ENCODE results near the gene ADSS2.

The ADSS2 gene

GRCh38 chr1:244431166-244431565, 20.5 kb downstream of the ADSS2 start:
- peaks cover 17% of the 10 kb centered on the region for H3K36me3 ChIP-seq

GRCh38 chr1:244429818-244430217, 21.9 kb downstream of the ADSS2 start:
- Histone ChIP-seq H3K9me3 (ENCODE audit: severe bottlenecking) (no peaks in the 10 kb centered on the region), H3K27me3 (ENCODE audit: insufficient read depth, low read depth, severe bottlenecking) (no peaks in the 10 kb centered on the region), H3K36me3 (peaks cover 17% of the 10 kb centered on the region), H3K27ac (no peak overlapping the region), H3K4me3 (ENCODE audit: low read depth, low read length) (no peak overlapping the region)
- DNase-seq = no peak
- TF ChIP-seq CTCF (IDR thresholded peaks at IDR 0.05; ENCODE audit: low read depth, low read length) = no peak

More at GRCh38 chr1:244431166-244431565, 20.5 kb downstream of the ADSS2 start:
- H3K27ac ChIP-seq = no peak overlapping the region
- H3K9me3 ChIP-seq (ENCODE audit: severe bottlenecking) = no peaks in the 10 kb centered on the region
- H3K4me3 ChIP-seq (ENCODE audit: low read depth, low read length) = no peak overlapping the region
- no peaks in the 10 kb centered on the region for H3K27me3 ChIP-seq (ENCODE audit: insufficient read depth, low read depth, severe bottlenecking)
- no peak for TF ChIP-seq CTCF (IDR thresholded peaks at IDR 0.05; ENCODE audit: low read depth, low read length)
- DNase-seq = no peak

- no peak for DNase-seq
- H3K4me3 ChIP-seq (ENCODE audit: low read depth, low read length) = no peak overlapping the region
- TF ChIP-seq CTCF (IDR thresholded peaks at IDR 0.05; ENCODE audit: low read depth, low read length) = no peak
- no peaks in the 10 kb centered on the region for H3K27me3 ChIP-seq (ENCODE audit: insufficient read depth, low read depth, severe bottlenecking)
- no peaks in the 10 kb centered on the region for H3K9me3 ChIP-seq (ENCODE audit: severe bottlenecking)
- no peak overlapping the region for H3K27ac ChIP-seq
- H3K36me3 ChIP-seq = peaks cover 11% of the 10 kb centered on the region
Observed at GRCh38 chr1:244427647-244428046, 24.1 kb downstream of the ADSS2 start.

- H3K9me3 ChIP-seq (ENCODE audit: severe bottlenecking) = no peaks in the 10 kb centered on the region
- DNase-seq = no peak
- H3K36me3 ChIP-seq = peaks cover 20% of the 10 kb centered on the region
- TF ChIP-seq CTCF (IDR thresholded peaks at IDR 0.05; ENCODE audit: low read depth, low read length) = no peak
- H3K4me3 ChIP-seq (ENCODE audit: low read depth, low read length) = no peak overlapping the region
- no peak overlapping the region for H3K27ac ChIP-seq
- H3K27me3 ChIP-seq (ENCODE audit: insufficient read depth, low read depth, severe bottlenecking) = no peaks in the 10 kb centered on the region
Observed at GRCh38 chr1:244424649-244425334, 26.9 kb downstream of the ADSS2 start.

- Histone ChIP-seq H3K27me3 (ENCODE audit: insufficient read depth, low read depth, severe bottlenecking) (no peaks in the 10 kb centered on the region), H3K4me3 (ENCODE audit: low read depth, low read length) (no peak overlapping the region), H3K27ac (no peak overlapping the region), H3K36me3 (peaks cover 36% of the 10 kb centered on the region), H3K9me3 (ENCODE audit: severe bottlenecking) (no peaks in the 10 kb centered on the region)
- no peak for TF ChIP-seq CTCF (IDR thresholded peaks at IDR 0.05; ENCODE audit: low read depth, low read length)
- DNase-seq = no peak
Observed at GRCh38 chr1:244422174-244422573, 29.5 kb downstream of the ADSS2 start.

- TF ChIP-seq CTCF (IDR thresholded peaks at IDR 0.05; ENCODE audit: low read depth, low read length) = no peak
- Histone ChIP-seq H3K27ac (no peak overlapping the region), H3K9me3 (ENCODE audit: severe bottlenecking) (no peaks in the 10 kb centered on the region), H3K36me3 (peaks cover 64% of the 10 kb centered on the region), H3K4me3 (ENCODE audit: low read depth, low read length) (no peak overlapping the region), H3K27me3 (ENCODE audit: insufficient read depth, low read depth, severe bottlenecking) (no peaks in the 10 kb centered on the region)
- no peak for DNase-seq
Observed at GRCh38 chr1:244419024-244419423, 32.7 kb downstream of the ADSS2 start.
